AG04449 (cell line): Measurements from ENCODE around the gene GNB5.

Source experiments
- CTCF ChIA-PET: fragments of 350-600 bp; formaldehyde crosslinking; extraction: SDS; loops from one replicate; lab custom pipeline; 2021; ENCODE audit warnings: antibody characterized with exemption; lab: Yijun Ruan, JAX
- POLR2A ChIA-PET: fragments of 400-600, 350-600 bp; formaldehyde crosslinking; extraction: SDS; loops from one replicate; lab custom pipeline; 2020; ENCODE audit warnings: antibody characterized with exemption, inconsistent platforms; lab: Yijun Ruan, JAX
- DNase-seq: peaks from one replicate; pipeline ENCODE4 v3.0.0-alpha.2; 2010; ENCODE audit warnings: low read depth, low spot score
- H3K4me3 ChIP-seq: 2 replicates; pipeline ENCODE4 v1.5.1; 2011; ENCODE audit warnings: low read depth, mild to moderate bottlenecking, control low read depth, low read length
- TF ChIP-seq, protein P1 (sequence below): IDR thresholded peaks from one replicate; pipeline ENCODE4 v1.5.1; 2011; ENCODE audit warnings: mild to moderate bottlenecking, moderate library complexity, low read length, control low read depth, inconsistent platforms; ENCODE audit not compliant: insufficient read depth; ENCODE audit errors: missing control alignments

GNB5 gene

DNA sequence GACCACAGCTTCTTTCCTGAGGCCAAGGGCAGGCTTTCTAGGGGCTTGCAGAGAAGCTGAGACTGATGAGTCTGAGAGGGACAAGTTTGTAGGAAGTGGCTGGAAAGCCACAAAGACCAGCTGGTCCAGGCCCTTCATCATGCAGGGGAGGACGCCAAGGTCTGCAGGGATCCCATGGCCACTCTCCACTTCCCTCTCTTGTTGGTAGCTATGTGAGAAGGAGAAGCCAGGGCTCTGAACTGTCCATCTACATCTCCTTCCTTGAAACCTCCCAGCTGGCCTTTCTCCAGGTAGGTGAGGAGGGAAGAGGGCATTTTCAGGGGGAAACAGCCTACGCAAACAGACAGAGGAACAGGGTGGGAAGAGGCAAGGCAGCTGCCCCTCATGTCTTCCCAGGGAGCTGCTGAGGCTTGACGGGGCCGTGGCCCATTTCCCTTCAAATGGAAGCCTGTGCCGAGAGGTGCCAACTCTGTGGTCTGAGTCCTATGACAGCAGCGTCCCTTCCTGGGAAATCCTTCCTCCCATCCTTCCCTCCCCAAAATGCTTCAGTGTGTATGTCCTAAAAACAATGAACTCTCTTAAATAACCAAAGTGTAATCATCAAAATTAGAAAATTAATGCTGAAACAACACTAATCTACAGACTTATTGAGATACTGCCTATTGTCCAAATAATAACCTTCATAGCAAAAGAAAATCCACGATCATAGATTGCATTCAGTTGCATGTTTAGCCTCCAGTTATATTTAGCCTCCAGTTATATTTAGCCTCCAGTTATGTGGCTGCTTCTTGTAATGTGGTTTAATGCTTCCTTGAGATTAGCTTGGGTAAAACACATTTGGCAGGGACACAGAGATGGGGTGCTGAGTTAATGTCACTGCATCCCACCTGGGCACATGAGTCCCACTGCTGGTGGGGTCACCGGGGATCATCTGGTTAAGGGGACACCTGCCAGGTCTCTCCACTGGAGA lies 36.0 kb downstream of the GNB5 start:
- no peak overlapping the region for H3K4me3 ChIP-seq
- ChIA-PET CTCF (interaction anchor here (0.9 to 1.3 kb wide), 2 partner anchors 8 to 16 kb away, joined by 3 read pairs; no protein-coding TSS in a partner anchor), POLR2A (no interaction called here)
- DNase-seq = no peak
- TF ChIP-seq, protein P1, sequence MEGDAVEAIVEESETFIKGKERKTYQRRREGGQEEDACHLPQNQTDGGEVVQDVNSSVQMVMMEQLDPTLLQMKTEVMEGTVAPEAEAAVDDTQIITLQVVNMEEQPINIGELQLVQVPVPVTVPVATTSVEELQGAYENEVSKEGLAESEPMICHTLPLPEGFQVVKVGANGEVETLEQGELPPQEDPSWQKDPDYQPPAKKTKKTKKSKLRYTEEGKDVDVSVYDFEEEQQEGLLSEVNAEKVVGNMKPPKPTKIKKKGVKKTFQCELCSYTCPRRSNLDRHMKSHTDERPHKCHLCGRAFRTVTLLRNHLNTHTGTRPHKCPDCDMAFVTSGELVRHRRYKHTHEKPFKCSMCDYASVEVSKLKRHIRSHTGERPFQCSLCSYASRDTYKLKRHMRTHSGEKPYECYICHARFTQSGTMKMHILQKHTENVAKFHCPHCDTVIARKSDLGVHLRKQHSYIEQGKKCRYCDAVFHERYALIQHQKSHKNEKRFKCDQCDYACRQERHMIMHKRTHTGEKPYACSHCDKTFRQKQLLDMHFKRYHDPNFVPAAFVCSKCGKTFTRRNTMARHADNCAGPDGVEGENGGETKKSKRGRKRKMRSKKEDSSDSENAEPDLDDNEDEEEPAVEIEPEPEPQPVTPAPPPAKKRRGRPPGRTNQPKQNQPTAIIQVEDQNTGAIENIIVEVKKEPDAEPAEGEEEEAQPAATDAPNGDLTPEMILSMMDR = no peak

DNA sequence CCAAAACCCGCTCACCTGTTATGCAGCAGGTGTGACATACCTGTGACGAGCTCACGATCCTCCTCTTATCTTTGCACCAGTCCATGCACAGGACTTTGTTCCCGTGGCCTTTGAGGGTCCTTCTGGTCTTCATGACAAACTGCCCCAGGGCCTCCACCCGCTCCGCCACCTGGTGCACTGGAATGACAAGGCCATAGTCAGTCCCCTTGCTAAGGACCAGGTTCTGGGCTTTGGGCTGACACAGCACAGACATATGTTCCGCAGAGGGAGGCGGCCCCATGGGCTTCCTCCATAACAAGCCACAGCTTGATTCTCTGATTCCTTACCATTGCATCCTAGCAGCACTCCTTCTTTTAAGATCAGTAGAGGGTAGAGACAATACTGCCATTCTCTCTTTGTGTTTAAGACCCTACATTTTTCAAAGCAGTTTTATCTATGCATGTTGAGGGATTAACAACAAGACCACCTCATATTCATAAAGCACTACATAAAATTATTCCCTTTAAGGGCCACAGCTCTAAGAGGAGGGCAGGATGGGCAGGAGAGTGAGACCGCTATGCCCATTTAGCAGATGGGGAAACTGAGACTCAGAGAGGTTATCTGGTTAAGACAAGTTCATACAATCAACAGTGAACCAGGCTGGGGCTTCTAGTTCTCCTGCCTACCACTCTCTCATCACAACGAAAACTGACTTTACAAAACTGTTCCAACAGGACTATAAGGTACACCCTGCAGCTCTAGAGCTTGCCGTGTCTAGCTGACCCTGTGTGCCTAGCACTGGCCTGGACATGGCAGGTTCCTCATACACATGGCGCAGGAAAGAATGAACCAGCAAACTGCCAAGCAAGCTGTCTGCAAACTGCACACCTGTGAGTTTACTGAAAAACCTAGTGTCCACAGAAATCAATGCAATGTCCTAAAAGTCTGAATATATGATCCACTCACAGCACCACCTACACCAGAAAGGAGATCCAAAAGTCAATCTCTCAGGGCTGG lies 37.0 kb downstream of the GNB5 start:
- ChIA-PET POLR2A (no interaction called here), CTCF (interaction anchor here (0.9 to 1.8 kb wide), 7 partner anchors 9 to 174 kb away, joined by 3 to 14 read pairs (median 3); no protein-coding TSS in a partner anchor)
- DNase-seq = no peak
- TF ChIP-seq, protein P1 = no peak
- no peak overlapping the region for H3K4me3 ChIP-seq

DNA sequence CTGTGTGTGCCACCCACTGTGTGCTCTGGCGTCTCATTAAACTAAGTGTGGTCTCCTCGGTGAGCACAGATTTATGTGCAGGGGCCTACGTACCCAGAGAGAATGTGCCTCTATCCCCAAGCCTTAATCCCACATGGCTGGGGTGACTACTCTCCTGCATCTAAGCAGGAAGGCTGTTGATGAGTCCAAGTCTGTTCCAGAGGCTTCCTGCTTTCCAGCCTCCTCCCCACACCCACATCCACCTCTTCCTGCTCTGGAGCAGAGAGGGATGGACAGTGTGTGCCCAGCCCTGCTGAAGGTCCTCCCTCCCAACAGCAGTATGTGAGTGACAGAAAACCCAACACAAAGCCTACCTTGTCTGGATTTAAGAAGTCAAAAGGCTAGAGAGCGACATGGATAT lies 39.8 kb downstream of the GNB5 start:
- TF ChIP-seq, protein P1 = no peak
- POLR2A ChIA-PET = no interaction called here
- CTCF ChIA-PET = no interaction called here

DNA sequence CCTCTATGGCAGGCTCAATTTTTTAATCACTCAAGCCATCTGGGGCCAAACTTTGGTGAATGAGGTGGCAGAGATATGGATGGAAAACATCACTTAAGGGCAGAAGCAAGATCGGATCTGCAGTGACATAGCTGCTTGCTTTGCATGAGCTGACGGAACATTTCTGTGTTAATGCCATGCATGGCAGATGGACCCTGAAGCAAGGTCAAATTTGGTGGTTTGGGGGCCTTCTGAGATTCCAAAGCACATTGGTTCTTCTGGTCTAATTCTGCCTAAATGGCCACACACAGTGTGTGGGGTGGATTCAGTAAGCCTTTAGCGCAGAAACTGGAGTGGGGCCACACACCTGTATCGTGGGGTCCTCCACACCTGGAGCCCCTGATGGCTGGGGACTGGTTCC lies 40.3 kb downstream of the GNB5 start:
- ChIA-PET CTCF (no interaction called here), POLR2A (no interaction called here)
- TF ChIP-seq, protein P1 = no peak
- H3K4me3 ChIP-seq = no peak overlapping the region
- no peak for DNase-seq

More for the DNA sequence above, 39.8 kb downstream of the GNB5 start:
- H3K4me3 ChIP-seq = no peak overlapping the region
- DNase-seq = no peak

DNA sequence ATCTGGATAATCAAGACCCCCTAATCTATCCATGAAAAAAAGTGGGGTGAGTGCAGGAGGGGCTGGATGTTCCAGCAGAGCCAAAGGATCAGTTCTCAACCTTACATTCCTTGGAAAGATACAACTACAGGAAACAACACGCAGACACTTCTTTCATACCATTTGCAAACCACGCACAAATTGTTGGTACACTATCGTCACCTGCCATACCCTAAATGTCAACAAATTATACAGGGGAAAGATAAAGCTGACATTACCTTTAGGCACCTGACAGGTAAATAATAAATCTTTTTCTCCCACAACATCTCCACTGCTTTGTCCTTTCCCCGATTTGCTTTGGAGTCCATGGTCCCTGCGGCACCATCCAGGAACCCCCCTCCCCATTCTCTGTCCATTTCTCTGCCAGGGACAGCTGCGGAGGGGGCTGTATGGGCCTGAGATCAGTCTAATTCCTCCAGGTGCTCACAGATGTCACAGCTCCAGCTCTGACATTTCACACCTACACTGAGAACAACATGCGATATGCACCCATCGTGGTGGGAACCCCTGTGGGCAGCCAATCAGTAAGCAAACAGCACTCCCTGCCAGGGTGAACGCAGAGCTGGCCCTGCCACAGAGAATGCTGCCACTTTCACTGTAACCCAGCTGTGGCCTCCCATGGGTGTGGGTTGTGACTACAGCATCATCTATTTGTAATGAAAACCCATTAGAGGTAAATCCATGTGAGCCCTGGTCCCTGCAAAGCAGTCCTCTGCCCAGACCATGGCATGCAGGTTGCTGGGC lies 41.0 kb downstream of the GNB5 start:
- TF ChIP-seq, protein P1 = no peak
- no peak for DNase-seq
- CTCF ChIA-PET = interaction anchor here (1.0 to 2.2 kb wide), 2 partner anchors 10 to 11 kb away, joined by 3 to 7 read pairs; no protein-coding TSS in a partner anchor
- POLR2A ChIA-PET = no interaction called here
- H3K4me3 ChIP-seq = no peak overlapping the region
